OCI-LY1 (cell line): ENCODE measurements around the gene MICU1.

Experiments
- CTCF ChIP-seq: fragments of 200-600 bp; sonication (generic), shearing (Covaris generic); IDR thresholded peaks from 2 replicates; pipeline ENCODE4 v1.5.1; 2017; ENCODE audit warnings: mild to moderate bottlenecking, antibody characterized with exemption, low read length, moderate library complexity, mixed read lengths
- EZH2 ChIP-seq: fragments of 200-600 bp; sonication (generic), shearing (Covaris generic); IDR thresholded peaks from 2 replicates; pipeline ENCODE4 v1.8.0; 2017; ENCODE audit warnings: borderline replicate concordance, mixed run types, mild to moderate bottlenecking, antibody characterized with exemption, low read length, moderate library complexity, mixed read lengths

- TF ChIP-seq CTCF (no peak), EZH2 (no peak)
Observed at GRCh38 chr10:72470666-72471065, 155.2 kb downstream of the MICU1 start.
